PC-3 (cell line): ENCODE results near the gene ACKR3.

Experiments used
- CTCF ChIP-seq: fragments of 300-600 bp; sonication (generic); conservative IDR thresholded peaks from 2 replicates; pipeline ENCODE4 v1.5.1; 2017; ENCODE audit warnings: antibody characterized with exemption, low read depth, mild to moderate bottlenecking, low read length
- EZH2 ChIP-seq: fragments of 300-600 bp; sonication (generic); IDR thresholded peaks from one replicate; pipeline ENCODE4 v1.6.1; 2017; ENCODE audit warnings: antibody characterized with exemption, mild to moderate bottlenecking, low read length; ENCODE audit not compliant: unreplicated experiment
- EZH2phosphoT487 ChIP-seq: fragments of 300-600 bp; sonication (generic); IDR thresholded peaks from 2 replicates; pipeline ENCODE4 v1.6.1; 2018; ENCODE audit warnings: mild to moderate bottlenecking, antibody characterized with exemption, low read length, borderline replicate concordance

- TF ChIP-seq EZH2 (no peak), CTCF (no peak), EZH2phosphoT487 (no peak)
Observed at GRCh38 chr2:236604575-236605344, 35.1 kb downstream of the ACKR3 start.
